DMS53 treated with DMSO at 0.1 percent for 48 hours (cell line): ENCODE data around the gene COPS6.

Experiments used
- DNase-seq: peaks from one replicate; lab custom pipeline; 2025; ENCODE audit not compliant: unreplicated experiment; lab: John Stamatoyannopoulos, UW

COPS6 gene

GRCh38 chr7:100088621-100089457, at the start of gene COPS6:
COPS6 (plus strand) TSS chr7:100088969; CDS start chr7:100088991, 22 bp downstream.
- peak; percentile 52 for DNase-seq

- DNase-seq, result no peak
Observed at GRCh38 chr7:100040575-100040974, 48.2 kb upstream of the COPS6 start.

GRCh38 chr7:100044718-100045117, 44.1 kb upstream of the COPS6 start:
- peak; percentile 63 for DNase-seq

- DNase-seq, result no peak
Observed at GRCh38 chr7:100048680-100049079, 40.1 kb upstream of the COPS6 start.

GRCh38 chr7:100049441-100050291, 39.1 kb upstream of the COPS6 start, which contains the start of gene ZSCAN21:
ZSCAN21 (plus strand) TSS chr7:100049774; CDS start chr7:100057007, 7,233 bp downstream.
- peak; percentile 74 for DNase-seq

GRCh38 chr7:100051611-100052010, 37.2 kb upstream of the COPS6 start:
- no peak for DNase-seq

- DNase-seq, result peak; percentile 69
Observed at GRCh38 chr7:100053215-100053614, 35.6 kb upstream of the COPS6 start.

- DNase-seq, result no peak
Observed at GRCh38 chr7:100057006-100057405, 31.8 kb upstream of the COPS6 start.

GRCh38 chr7:100059251-100059739, 29.5 kb upstream of the COPS6 start:
- no peak for DNase-seq

GRCh38 chr7:100061518-100062193, 27.1 kb upstream of the COPS6 start:
- DNase-seq, result no peak

- DNase-seq, result no peak
Observed at GRCh38 chr7:100063376-100063775, 25.4 kb upstream of the COPS6 start.

GRCh38 chr7:100064162-100064561, 24.6 kb upstream of the COPS6 start:
- no peak for DNase-seq

- DNase-seq, result no peak
Observed at GRCh38 chr7:100065452-100066186, 23.1 kb upstream of the COPS6 start.

GRCh38 chr7:100066953-100067352, 21.8 kb upstream of the COPS6 start:
- DNase-seq, result no peak

GRCh38 chr7:100069991-100070390, 18.8 kb upstream of the COPS6 start:
- DNase-seq, result no peak

- DNase-seq, result no peak
Observed at GRCh38 chr7:100071018-100071723, 17.6 kb upstream of the COPS6 start.

- DNase-seq, result no peak
Observed at GRCh38 chr7:100072462-100072861, 16.3 kb upstream of the COPS6 start.

GRCh38 chr7:100074841-100075240, 13.9 kb upstream of the COPS6 start:
- DNase-seq, result no peak

- no peak for DNase-seq
Observed at GRCh38 chr7:100075418-100075817, 13.4 kb upstream of the COPS6 start.

GRCh38 chr7:100077205-100077604, 11.6 kb upstream of the COPS6 start:
- DNase-seq, result no peak
